GM12892 (cell line): ENCODE measurements around the gene ETS2.

Experiments used
- DNase-seq: peaks from one replicate; pipeline ENCODE4 v3.0.0; 2011; ENCODE audit not compliant: insufficient read length
- FAIRE-seq: peaks from 2 replicates; lab custom pipeline; 2011; peaks lifted over from hg19 to GRCh38; lab: Jason Lieb, UNC
- POLR2A ChIP-seq: IDR thresholded peaks from 2 replicates; pipeline ENCODE4 v1.6.1; 2011; ENCODE audit warnings: low read depth, low read length, control low read depth
- POLR2AphosphoS5 ChIP-seq: IDR thresholded peaks from 2 replicates; pipeline ENCODE4 v1.6.1; 2011; ENCODE audit warnings: low read depth, low read length, control low read depth
- TAF1 ChIP-seq: IDR thresholded peaks from 2 replicates; pipeline ENCODE4 v1.6.1; 2011; ENCODE audit warnings: low read depth, mild to moderate bottlenecking, control low read depth, low read length, borderline replicate concordance

ETS2 gene

GRCh38 chr21:38861989-38862683 lies 56.4 kb downstream of the ETS2 start:
- DNase-seq (no peak), FAIRE-seq (no peak)
- no peak for TF ChIP-seq POLR2AphosphoS5
- no peak for TF ChIP-seq TAF1
- no peak for TF ChIP-seq POLR2A

- TF ChIP-seq POLR2AphosphoS5 = no peak
- TF ChIP-seq TAF1 = no peak
- DNase-seq (no peak), FAIRE-seq (no peak)
Observed at GRCh38 chr21:38863291-38863690, 57.6 kb downstream of the ETS2 start.

GRCh38 chr21:38863843-38864363 lies 58.2 kb downstream of the ETS2 start:
- DNase-seq (no peak), FAIRE-seq (no peak)
- TF ChIP-seq POLR2AphosphoS5 (no peak), TAF1 (no peak), POLR2A (no peak)

- no peak for TF ChIP-seq POLR2A
- TF ChIP-seq POLR2AphosphoS5 = no peak
- no peak for TF ChIP-seq TAF1
- FAIRE-seq = no peak
- DNase-seq = no peak
Observed at GRCh38 chr21:38864964-38865363, 59.2 kb downstream of the ETS2 start.

GRCh38 chr21:38869196-38869595 lies 63.5 kb downstream of the ETS2 start:
- TF ChIP-seq POLR2AphosphoS5 = no peak
- no peak for TF ChIP-seq TAF1
- TF ChIP-seq POLR2A = no peak
- DNase-seq = no peak
- FAIRE-seq = no peak

- DNase-seq = no peak
Observed at GRCh38 chr21:38869946-38870345, 64.2 kb downstream of the ETS2 start.

More at GRCh38 chr21:38869946-38870345, 64.2 kb downstream of the ETS2 start:
- no peak for FAIRE-seq
- TF ChIP-seq TAF1 (no peak), POLR2A (no peak), POLR2AphosphoS5 (no peak)
